Measurements from ENCODE around the gene JMJD4. TPM values are rescaled to one million over a fixed set of nuclear protein-coding genes. Genes with fewer than 3 reads are reported as not detected.

JMJD4 gene
- total RNA-seq, 4 donors from 2014 or later, result 20.6 to 31.7 (median 28.8) TPM

- DNase-seq, result no peak
- TF ChIP-seq CTCF (IDR thresholded peaks at IDR 0.05) (no peak), POLR2A (IDR thresholded peaks at IDR 0.05) (no peak)
- Histone ChIP-seq H3K4me3 (replicated peaks in 1 of 3) (no peak overlapping the region), H3K4me1 (peaks cover 0 to 2% of the 10 kb centered on the region in 2 donors), H3K27me3 (no peaks in the 10 kb centered on the region), H3K27ac (no peak overlapping the region), H3K9me3 (no peaks in the 10 kb centered on the region), H3K36me3 (peaks cover 15 to 17% of the 10 kb centered on the region in 2 donors)
- intact Hi-C loops (cut with DNase I), result no loop called here
- 92 to 96% methylated on average over 6 of the region's 6 CpGs for WGBS, 2 donors
Measured at GRCh38 chr1:227768640-227769039, 33.5 kb upstream of the JMJD4 start.

- H3K27me3 ChIP-seq, result no peaks in the 10 kb centered on the region
- no peak overlapping the region for H3K4me3 ChIP-seq (replicated peaks in 1 of 3)
- TF ChIP-seq CTCF (IDR thresholded peaks at IDR 0.05) (no peak), POLR2A (IDR thresholded peaks at IDR 0.05) (no peak)
- H3K4me1 ChIP-seq, result peaks cover 0 to 8% of the 10 kb centered on the region in 2 donors
- intact Hi-C loops (cut with DNase I), result no loop called here
- H3K27ac ChIP-seq, result no peak overlapping the region
- WGBS, 2 donors, result 91 to 93% methylated on average over 6 to 7 of the region's 7 CpGs
- no peaks in the 10 kb centered on the region for H3K9me3 ChIP-seq
- H3K36me3 ChIP-seq, result peaks cover 15 to 17% of the 10 kb centered on the region in 2 donors
- no peak for DNase-seq
Measured at GRCh38 chr1:227768125-227768439, 33.0 kb upstream of the JMJD4 start.

GRCh38 chr1:227767401-227768124, 32.5 kb upstream of the JMJD4 start:
- intact Hi-C loops (cut with DNase I), result no loop called here
- no peaks in the 10 kb centered on the region for H3K27me3 ChIP-seq
- peaks cover 4 to 12% of the 10 kb centered on the region in 2 donors for H3K4me1 ChIP-seq
- WGBS, 2 donors, result 87 to 97% methylated on average over 5 of the region's 6 CpGs
- no peak for DNase-seq
- H3K4me3 ChIP-seq (replicated peaks in 1 of 3), result no peak overlapping the region
- H3K27ac ChIP-seq, result no peak overlapping the region
- no peak for TF ChIP-seq POLR2A (IDR thresholded peaks at IDR 0.05)
- no peak for TF ChIP-seq CTCF (IDR thresholded peaks at IDR 0.05)
- no peaks in the 10 kb centered on the region for H3K9me3 ChIP-seq
- H3K36me3 ChIP-seq, result peaks cover 15 to 17% of the 10 kb centered on the region in 2 donors

- no peak overlapping the region for H3K27ac ChIP-seq
- no peaks in the 10 kb centered on the region for H3K27me3 ChIP-seq
- H3K9me3 ChIP-seq, result no peaks in the 10 kb centered on the region
- no peak for DNase-seq
- 75 to 80% methylated on average over 10 to 19 of the region's 19 CpGs for WGBS, 2 donors
- intact Hi-C loops (cut with DNase I), result no loop called here
- H3K36me3 ChIP-seq, result peaks cover 15 to 17% of the 10 kb centered on the region in 2 donors
- peaks cover 8 to 17% of the 10 kb centered on the region in 2 donors for H3K4me1 ChIP-seq
- H3K4me3 ChIP-seq (replicated peaks in 1 of 3), result no peak overlapping the region
- TF ChIP-seq CTCF (IDR thresholded peaks at IDR 0.05), result no peak
- TF ChIP-seq POLR2A (IDR thresholded peaks at IDR 0.05), result no peak
Measured at GRCh38 chr1:227766653-227767277, 31.7 kb upstream of the JMJD4 start.

GRCh38 chr1:227766015-227766634, 31.0 kb upstream of the JMJD4 start:
- intact Hi-C loops (cut with DNase I), result no loop called here
- no peak overlapping the region for H3K27ac ChIP-seq
- H3K36me3 ChIP-seq, result peaks cover 15 to 17% of the 10 kb centered on the region in 2 donors

More at GRCh38 chr1:227766015-227766634, 31.0 kb upstream of the JMJD4 start:
- Histone ChIP-seq H3K4me3 (replicated peaks in 1 of 3) (no peak overlapping the region), H3K9me3 (no peaks in the 10 kb centered on the region), H3K27me3 (no peaks in the 10 kb centered on the region), H3K4me1 (peaks cover 8 to 17% of the 10 kb centered on the region in 2 donors)
- peak in 1 of 2 donors; percentile 22 for DNase-seq
- TF ChIP-seq POLR2A (IDR thresholded peaks at IDR 0.05) (no peak), CTCF (IDR thresholded peaks at IDR 0.05) (no peak)
- 78 to 81% methylated on average over 12 to 17 of the region's 17 CpGs for WGBS, 2 donors
